Tibial nerve (tissue), 3 donors: ENCODE measurements around the gene HSPA1L.

ENCODE experiments used
- POLR2A ChIP-seq, 2 donors: fragments of 450-650 bp; IDR thresholded peaks; one replicate each; pipeline ENCODE4 v1.6.1; 2017; ENCODE audit warnings: antibody characterized with exemption in 2 of 2, mild to moderate bottlenecking in 2 of 2, moderate library complexity in 2 of 2
- TF ChIP-seq, protein P1 (sequence below), 5 experiments: fragments of 200-600 bp in 3 of 5; fragments of 450-650 bp in 2 of 5; sonication (generic) in 3 of 5; IDR thresholded peaks; one replicate each; pipeline ENCODE4 v1.5.1; 2016 to 2019; ENCODE audit warnings: antibody characterized with exemption in 5 of 5, mild to moderate bottlenecking in 3 of 5, moderate library complexity in 2 of 5

DNA sequence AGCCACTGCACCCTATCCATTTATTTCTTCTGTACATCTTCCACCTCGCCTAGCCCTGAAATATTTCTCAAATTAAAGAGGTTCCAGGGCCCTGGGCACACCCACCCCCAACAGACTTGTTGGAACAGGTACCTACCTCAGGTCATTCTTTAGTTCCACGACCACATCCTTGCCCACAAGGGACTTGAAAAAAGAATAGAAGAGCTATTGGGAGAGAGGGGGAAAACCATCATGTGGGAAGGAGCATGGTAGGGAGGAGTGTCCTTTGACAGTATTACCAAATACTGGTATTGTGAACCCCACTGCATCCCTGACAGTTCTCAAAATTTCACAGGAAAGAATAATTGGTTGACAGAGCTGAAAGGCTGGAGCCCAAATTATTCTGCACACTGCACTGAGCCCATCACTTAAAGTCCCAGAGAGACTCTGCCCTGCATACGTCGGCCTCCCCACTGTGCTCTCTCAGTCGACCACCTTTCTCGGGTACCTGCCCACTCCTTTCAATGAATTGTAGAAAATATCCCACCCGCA is 9.1 kb downstream of the HSPA1L start:
- TF ChIP-seq, protein P1, sequence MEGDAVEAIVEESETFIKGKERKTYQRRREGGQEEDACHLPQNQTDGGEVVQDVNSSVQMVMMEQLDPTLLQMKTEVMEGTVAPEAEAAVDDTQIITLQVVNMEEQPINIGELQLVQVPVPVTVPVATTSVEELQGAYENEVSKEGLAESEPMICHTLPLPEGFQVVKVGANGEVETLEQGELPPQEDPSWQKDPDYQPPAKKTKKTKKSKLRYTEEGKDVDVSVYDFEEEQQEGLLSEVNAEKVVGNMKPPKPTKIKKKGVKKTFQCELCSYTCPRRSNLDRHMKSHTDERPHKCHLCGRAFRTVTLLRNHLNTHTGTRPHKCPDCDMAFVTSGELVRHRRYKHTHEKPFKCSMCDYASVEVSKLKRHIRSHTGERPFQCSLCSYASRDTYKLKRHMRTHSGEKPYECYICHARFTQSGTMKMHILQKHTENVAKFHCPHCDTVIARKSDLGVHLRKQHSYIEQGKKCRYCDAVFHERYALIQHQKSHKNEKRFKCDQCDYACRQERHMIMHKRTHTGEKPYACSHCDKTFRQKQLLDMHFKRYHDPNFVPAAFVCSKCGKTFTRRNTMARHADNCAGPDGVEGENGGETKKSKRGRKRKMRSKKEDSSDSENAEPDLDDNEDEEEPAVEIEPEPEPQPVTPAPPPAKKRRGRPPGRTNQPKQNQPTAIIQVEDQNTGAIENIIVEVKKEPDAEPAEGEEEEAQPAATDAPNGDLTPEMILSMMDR (IDR thresholded peaks at IDR 0.05), result no peak
- no peak for TF ChIP-seq POLR2A (IDR thresholded peaks at IDR 0.05)
